ENCODE data around the gene NFYA. TPM values are rescaled to one million over a fixed set of nuclear protein-coding genes. Genes with fewer than 3 reads are reported as not detected.
A peak's percentile ranks its signal among the peaks of the same experiment; 100 is the strongest.

The NFYA gene
- total RNA-seq, 6 experiments from 2014 or later, result 14.9 to 20.0 (median 16.7) TPM

DNA sequence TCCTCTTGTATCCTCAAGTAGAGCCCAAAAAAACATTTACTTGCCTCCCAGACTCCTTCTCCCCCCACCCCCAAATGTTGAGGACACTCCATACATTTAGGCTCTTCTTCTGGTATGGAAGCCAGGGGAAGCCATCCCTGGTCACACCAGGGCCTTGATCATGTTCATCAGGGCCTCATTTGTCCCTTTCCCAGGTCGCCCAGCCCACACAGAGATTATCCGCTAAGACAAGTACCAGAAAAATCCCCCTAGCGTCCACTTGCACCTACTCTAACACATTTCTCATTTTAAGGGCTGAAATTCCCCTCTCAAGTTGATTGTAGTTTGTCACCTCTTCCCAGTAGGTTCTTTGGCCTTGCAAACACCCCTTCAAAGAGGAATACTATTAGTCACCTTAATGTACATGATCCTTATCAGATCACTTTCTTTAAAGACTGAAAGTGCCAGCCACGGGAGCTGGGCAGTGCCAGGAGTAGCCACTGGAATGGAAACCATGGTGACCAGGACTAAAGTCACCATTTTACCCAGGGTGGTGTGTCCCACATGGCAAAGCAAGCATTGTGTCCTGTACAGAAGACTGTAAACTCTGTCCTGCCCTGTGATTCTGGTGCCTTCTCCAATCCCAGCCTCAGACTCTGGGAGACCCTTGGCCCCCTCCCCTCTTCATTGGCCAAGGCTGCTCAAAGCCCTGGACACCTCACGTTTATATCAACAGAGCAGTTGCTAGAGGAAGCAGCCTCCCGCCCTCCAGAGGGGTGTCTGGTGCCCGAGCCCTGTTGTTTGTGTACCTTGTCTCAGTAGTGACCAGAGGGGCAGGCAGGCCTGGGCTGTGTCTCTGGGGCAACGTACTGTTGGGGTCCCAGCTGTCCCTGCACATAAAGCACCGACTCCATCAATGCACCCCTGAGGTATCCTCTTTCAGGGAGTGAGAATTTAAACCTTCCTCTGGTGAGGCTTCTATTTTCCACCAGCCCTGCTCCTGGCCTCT, 24.7 kb upstream of the NFYA start:
- H3K27ac Mint-ChIP-seq, result no peak overlapping the region
- no peaks in the 10 kb centered on the region for H3K36me3 Mint-ChIP-seq (ENCODE audit: low read depth)
- H3K27me3 Mint-ChIP-seq (ENCODE audit: insufficient read depth), result peaks cover 31% of the 10 kb centered on the region
- TF ChIP-seq, protein P1, sequence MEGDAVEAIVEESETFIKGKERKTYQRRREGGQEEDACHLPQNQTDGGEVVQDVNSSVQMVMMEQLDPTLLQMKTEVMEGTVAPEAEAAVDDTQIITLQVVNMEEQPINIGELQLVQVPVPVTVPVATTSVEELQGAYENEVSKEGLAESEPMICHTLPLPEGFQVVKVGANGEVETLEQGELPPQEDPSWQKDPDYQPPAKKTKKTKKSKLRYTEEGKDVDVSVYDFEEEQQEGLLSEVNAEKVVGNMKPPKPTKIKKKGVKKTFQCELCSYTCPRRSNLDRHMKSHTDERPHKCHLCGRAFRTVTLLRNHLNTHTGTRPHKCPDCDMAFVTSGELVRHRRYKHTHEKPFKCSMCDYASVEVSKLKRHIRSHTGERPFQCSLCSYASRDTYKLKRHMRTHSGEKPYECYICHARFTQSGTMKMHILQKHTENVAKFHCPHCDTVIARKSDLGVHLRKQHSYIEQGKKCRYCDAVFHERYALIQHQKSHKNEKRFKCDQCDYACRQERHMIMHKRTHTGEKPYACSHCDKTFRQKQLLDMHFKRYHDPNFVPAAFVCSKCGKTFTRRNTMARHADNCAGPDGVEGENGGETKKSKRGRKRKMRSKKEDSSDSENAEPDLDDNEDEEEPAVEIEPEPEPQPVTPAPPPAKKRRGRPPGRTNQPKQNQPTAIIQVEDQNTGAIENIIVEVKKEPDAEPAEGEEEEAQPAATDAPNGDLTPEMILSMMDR (IDR thresholded peaks at IDR 0.05), result 0 out of 2 replicates have a peak, but pooled peaks have one; percentile 10
- no peaks in the 10 kb centered on the region for H3K9me3 Mint-ChIP-seq
- no peak for DNase-seq
- H3K4me1 Mint-ChIP-seq (ENCODE audit: low read depth), result peaks cover 23% of the 10 kb centered on the region
- no peak overlapping the region for H3K4me3 Mint-ChIP-seq

DNA sequence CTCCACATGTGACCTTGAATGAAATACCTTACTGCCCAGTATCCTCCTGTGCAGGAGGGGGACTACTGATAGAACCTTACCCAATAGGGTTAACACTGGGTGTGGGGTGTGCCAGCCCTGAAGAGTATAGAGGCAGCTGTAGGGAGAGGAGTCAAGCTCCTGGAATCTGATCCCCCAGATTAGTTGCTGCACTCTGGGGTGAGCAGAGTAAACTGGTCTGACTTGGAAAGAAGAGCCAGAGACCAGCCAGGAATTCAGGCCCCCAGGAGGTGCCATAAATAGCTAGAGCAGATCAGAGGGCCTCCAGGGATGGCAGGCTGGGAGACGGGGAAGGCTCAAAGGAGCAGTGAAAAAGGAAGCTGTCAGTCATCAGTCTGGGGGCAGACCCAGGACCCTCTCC, 23.3 kb upstream of the NFYA start:
- H3K9me3 Mint-ChIP-seq, result no peaks in the 10 kb centered on the region
- DNase-seq, result peak; percentile 71
- peaks cover 22% of the 10 kb centered on the region for H3K4me1 Mint-ChIP-seq (ENCODE audit: low read depth)
- H3K36me3 Mint-ChIP-seq (ENCODE audit: low read depth), result no peaks in the 10 kb centered on the region
- H3K4me3 Mint-ChIP-seq, result peak overlapping the region; percentile 33
- H3K27me3 Mint-ChIP-seq (ENCODE audit: insufficient read depth), result peaks cover 29% of the 10 kb centered on the region
- TF ChIP-seq, protein P1 (IDR thresholded peaks at IDR 0.05), result no peak
- peak overlapping the region; percentile 80; the same call in 1 of the 2 replicates for H3K27ac Mint-ChIP-seq

DNA sequence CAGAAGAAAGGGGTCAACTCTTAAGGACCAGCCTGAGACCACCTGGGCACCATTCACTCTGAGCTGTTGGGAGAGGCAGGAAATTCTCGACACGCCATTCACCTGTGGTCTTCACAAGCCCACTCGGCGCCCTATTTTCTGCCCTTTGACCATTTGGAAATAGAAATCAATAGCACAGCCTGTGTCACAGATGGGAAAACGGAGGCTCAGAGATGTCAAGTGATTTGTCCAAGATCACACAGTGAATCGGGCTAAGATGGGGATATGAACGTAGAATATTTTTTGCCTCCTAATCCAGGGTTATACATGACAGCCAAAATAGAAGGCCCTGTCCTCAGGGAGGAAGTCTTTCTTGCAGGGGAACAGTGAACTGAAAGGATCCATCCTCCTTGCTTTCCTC, 22.8 kb upstream of the NFYA start:
- TF ChIP-seq, protein P1 (IDR thresholded peaks at IDR 0.05), result no peak
- Mint-ChIP-seq H3K4me3 (peak overlapping the region; percentile 33; the same call in 1 of the 2 replicates), H3K27ac (peak overlapping the region; percentile 80; the same call in 1 of the 2 replicates), H3K27me3 (ENCODE audit: insufficient read depth) (peaks cover 29% of the 10 kb centered on the region), H3K9me3 (no peaks in the 10 kb centered on the region), H3K4me1 (ENCODE audit: low read depth) (peaks cover 22% of the 10 kb centered on the region), H3K36me3 (ENCODE audit: low read depth) (no peaks in the 10 kb centered on the region)
- no peak for DNase-seq

DNA sequence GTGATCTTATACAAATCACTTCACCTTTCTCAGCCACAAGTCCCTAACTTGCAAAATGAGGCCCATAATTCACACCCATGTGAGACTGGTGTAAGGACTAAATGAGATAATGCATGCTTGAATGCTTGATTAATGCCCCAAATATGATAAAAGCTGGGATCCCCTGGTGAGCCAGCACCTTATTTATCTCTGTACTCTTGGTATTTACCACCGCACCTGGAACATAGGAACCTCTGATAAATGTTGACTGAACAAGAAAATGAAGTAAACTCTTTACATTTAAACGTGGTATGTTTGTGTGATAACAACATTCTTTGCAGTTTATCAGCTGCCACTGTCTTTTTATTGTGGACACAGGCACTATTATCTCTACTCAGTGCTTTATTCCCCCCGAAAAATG, 22.2 kb upstream of the NFYA start:
- Mint-ChIP-seq H3K36me3 (ENCODE audit: low read depth) (no peaks in the 10 kb centered on the region), H3K9me3 (no peaks in the 10 kb centered on the region), H3K27ac (no peak overlapping the region), H3K4me1 (ENCODE audit: low read depth) (peaks cover 22% of the 10 kb centered on the region), H3K27me3 (ENCODE audit: insufficient read depth) (peaks cover 30% of the 10 kb centered on the region), H3K4me3 (no peak overlapping the region)
- DNase-seq, result no peak
- TF ChIP-seq, protein P1 (IDR thresholded peaks at IDR 0.05), result no peak

DNA sequence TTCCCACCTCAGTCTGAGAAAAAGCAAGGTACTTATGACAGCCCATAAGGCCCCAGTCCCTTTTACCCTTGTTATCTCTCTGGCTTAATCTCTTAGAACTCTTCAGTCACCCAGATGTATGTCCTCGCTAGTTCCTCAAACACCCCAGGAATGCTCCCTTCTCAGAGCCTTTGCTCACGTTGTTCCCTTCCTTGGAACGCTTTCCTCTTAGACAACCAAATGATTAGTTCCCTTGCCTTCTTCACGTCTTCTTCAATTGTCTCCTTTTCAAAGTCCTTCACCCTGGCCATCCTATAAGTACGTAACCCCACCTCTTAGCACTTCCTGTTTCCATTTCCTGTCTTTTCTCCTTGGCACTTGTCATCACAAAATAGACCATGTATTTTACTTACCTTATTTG, 20.9 kb upstream of the NFYA start:
- peaks cover 22% of the 10 kb centered on the region for H3K4me1 Mint-ChIP-seq (ENCODE audit: low read depth)

More for the DNA sequence above, 20.9 kb upstream of the NFYA start:
- Mint-ChIP-seq H3K27me3 (ENCODE audit: insufficient read depth) (peaks cover 29% of the 10 kb centered on the region), H3K27ac (no peak overlapping the region), H3K4me3 (no peak overlapping the region), H3K9me3 (no peaks in the 10 kb centered on the region), H3K36me3 (ENCODE audit: low read depth) (no peaks in the 10 kb centered on the region)
- TF ChIP-seq, protein P1 (IDR thresholded peaks at IDR 0.05), result no peak
- DNase-seq, result no peak
